Hematopoietic multipotent progenitor cell treated with erythropoietin and hydrocortisone succinate and interleukin-3 and kit ligand, for 8 days (in vitro differentiated cells): ENCODE data around the gene PTPN13.

ENCODE experiments used
- DNase-seq: peaks from one replicate; pipeline ENCODE4 v3.0.0-alpha.2; 2015

Gene PTPN13

DNA sequence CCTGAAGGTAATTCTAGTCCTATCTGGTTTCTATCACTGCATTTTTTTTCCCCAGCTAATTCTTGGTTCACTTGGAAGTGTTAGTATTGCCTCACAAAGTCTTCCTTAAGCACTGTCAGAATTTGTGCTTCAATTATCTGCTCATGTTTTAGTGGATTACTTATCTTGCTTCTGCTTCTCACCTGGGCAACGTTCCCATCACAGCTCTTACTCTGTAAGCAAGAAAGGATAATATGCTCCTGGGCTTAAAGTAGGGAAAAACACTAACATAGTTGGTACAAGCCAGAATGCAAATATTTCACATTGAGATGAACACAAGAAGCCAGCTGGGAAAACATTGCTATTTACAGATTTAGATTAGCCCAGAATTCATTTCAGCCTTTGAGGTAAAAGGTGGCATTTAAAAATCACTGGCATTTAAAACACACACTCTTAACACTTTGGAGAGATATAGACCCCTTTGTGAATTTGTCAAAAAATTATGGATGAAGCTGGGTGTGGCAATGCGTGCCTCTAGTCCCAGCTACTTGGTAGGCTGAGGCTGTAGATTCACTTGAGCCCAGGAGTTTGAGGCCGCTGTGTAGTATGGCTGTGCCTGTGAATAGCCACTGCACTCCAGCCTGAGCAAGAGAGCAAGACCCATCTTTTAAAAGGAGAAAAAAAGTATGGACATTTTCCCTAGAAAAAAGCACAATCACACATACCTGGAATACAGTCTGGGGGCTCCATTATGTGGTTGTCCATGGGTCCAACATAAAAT, 6.6 kb upstream of the PTPN13 start:
- DNase-seq, result no peak

DNA sequence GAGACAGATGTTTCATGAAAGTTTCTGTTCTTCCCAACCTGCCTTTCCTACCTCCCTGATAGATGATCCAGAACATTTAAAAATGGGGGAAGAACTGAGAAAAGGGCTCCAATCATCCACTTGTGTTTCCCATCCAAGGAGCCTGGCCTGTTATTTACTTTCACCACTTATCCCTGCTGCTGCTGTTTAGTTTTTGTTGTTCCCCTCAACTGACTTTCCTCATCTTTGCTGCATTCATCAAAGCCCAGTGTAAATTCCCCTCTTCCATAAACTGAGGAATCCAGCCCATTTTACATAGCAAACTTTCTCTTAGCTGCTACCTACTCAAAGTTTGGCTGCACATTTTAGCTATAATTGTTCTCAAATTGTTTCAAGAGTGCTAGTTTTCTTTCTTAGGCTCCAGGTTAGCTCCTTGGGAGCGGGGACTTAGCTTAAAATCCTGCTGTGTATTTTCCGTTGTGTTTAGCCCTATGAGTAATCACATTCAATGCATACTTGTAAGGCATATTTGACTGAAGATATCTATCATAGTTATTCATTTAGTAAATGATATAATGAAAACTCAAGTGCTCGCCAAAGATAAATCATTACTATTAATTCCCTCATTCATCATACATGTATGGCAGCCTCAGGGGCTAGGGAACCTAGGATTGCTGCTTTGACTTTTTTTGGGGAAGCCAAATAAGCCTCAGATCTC, 1.4 kb upstream of the PTPN13 start:
- no peak for DNase-seq

DNA sequence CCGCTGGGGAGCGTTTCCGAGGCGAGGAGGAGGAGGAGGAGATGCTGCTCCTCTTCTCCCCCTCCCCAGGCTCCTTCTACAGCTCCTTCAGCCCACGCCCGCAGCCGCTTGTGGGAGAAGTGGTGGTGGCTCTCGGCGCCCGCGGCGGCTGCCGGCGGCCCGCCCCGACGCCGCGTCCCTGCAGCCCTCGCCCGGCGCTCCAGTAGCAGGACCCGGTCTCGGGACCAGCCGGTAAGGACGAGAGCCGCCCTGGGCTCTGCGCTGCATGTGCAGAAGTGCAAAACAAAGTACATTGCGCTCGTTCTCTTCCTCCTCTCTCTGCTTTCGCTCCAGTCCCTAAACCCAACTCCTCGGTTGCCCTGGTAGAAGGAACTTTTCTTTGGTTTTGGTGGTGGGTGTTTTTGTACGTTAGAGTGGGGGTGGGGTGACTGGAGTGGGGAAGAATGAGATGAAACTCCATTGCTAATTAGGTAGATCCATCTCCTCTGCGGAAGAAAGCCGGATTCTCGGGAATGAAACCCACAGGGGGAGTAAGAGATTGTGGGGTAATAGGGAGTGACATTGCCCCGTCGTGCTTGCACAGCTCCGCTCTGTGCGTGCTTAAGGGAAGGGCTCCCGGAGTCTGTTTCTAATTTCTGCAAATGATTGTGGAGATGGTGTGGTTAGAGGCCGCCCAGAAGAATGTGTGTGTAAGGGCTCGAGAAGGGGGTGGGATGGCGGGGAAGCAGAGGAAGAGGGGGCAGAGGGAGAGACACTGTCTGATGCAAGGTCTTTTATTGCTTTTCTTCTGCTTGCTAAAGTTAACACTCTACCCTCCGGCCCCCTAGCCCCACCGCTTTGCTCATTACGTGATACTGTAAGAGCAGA, 677 bp downstream of the PTPN13 start:
- peak; percentile 21 for DNase-seq

DNA sequence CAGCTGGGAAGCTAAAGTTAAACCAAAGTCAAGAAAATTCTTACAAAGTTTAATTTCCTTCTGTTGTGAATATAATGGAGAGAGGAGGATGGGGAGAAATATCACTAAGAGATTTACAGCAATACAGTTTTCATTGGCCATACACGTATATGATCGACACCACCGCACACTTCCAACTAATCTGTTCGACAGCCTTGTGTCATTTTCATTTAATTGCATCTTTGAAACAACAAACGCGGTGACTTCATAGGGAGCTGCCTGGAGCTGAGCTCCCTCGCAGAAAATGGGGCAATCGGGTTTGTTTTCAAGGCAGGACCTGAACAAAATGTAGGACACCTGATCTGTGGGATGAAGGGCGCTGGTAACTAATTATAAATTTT, 1.3 kb downstream of the PTPN13 start:
- DNase-seq, result no peak

DNA sequence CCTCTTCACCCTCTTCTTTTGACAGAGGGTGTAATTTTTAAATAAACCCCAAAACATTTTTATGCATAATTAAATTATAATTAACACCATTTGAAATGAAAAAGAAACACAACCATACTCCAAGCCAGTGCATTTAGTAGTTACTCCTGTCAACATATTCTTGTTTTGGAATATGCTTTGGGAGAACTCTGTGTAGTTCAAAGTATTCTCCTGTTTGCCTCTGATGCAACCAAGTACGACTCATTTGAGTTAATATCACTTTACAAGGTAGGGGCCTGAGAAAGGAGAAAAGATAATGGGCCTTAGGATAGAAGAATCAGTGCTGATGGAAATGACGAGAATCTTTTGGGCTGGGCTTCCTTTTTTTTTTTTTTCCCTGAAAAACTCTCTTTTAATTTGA, 2.7 kb downstream of the PTPN13 start:
- no peak for DNase-seq

DNA sequence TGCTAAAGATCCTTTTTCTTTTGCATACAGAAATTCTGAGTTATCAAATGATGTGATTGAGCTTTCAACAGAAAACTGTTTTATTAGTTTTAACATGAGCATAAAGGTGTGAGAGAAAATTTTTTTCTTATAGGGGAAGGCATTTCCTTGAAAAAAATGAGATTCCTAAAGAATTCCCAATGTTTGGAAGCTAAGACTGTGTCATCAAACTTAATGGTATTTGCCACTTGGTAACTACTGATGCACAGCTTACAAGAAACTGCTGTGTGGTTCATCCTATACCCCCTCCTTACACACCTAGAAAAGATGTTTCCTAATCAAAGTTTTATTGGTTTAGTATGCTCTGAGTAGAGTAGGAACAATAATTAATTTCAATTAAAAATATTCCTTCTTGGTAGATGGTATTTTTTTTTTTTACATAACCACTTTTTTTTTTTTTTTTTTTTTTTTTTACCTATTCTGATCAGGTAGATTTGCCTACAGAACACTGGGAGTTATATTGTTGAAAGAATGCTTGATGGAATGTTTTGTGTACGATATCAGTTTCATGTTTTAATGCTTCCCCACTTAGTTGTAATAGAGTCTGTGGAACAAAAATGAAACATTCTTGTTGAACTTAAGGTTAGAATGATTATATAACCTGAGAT, 6.0 kb downstream of the PTPN13 start:
- no peak for DNase-seq

DNA sequence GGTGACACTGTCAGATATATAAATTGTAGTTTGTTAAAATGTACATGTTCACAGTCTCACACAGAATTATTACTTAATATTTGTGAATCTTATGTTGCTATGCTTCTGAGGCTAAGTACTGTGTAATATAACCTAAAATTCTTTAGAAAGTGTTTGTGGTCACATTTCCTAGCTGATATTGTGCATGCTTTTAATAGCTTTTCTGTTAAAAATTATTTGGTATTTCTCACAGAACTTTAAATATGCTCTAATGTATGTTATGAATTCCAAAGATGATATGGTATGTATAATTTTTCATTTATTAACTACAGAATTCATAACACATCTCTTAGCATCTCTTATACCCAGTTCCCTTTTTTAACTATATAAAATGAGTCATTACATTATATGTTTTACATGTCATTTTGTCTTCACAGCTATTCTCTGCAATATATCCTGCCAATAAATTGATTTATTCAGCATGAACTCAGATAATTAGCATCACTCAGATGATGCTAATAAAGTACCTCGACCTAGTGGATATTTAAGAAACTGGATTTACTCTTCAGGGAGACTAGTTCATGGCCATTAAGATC, 9.3 kb downstream of the PTPN13 start:
- DNase-seq, result no peak

DNA sequence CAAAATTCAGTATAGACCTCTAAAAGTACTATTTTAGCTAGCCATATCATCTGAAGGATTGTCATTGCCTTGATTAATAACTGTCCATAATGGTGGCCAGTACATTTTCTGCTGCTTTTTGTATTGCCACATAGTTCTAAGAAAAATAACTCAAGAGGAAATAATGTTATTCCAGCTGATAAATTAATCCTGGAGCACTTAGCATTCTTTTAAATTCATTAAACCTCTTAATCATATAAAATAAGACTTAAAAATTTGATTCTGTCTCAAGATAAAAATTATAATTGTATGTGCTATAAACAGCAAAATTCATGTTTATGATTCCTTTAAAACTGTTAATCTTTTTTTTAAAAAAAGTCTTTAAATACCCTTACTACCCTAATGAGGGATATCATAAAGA, 12.7 kb downstream of the PTPN13 start:
- DNase-seq, result no peak

DNA sequence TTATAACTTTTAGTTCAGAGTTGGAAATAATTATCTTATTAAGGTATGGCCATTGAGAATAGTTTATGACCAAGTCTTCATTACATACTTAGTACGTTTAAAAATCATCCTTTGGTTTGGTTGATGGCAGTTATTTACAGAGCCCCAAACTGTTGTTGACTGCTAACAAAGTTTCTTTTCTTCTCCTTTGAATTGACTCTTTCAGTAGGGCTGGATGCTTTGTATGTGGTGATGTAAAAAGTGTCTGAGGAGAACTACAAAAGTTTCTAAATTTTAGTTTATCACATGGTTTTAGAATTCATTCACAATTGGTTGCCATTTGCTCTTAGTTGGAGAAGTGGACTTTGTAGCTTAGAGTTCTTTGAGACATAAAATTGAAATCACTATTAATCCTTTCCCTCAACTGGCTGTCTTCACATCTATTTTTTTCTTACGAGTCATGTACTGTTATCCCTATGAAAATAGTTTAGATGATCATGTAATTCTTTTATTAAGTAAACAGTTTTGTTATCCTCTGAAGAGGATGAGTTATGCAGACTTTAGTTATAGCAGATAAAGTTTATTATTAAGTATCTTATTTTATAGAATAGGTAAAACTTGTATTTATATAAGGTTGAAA, 14.8 kb downstream of the PTPN13 start:
- DNase-seq, result no peak

DNA sequence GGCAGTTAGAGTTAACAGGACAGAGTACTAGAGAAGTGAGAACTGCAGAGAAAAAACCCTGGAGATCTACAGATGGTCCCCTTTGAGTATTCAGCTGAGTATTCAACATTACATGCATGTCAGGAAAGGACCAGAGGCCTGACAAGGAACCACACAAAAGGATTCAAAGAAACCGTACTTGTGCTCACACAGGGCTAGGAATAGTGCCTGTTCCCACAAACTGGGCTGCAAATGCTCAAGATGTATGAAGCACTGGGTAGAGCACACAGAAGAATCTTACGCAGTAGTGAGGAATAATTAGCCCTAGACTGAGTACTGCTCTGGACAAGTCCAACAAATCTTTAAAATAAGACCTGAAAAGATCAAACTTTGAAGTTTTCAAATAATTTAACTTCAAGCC, 17.6 kb downstream of the PTPN13 start:
- no peak for DNase-seq

DNA sequence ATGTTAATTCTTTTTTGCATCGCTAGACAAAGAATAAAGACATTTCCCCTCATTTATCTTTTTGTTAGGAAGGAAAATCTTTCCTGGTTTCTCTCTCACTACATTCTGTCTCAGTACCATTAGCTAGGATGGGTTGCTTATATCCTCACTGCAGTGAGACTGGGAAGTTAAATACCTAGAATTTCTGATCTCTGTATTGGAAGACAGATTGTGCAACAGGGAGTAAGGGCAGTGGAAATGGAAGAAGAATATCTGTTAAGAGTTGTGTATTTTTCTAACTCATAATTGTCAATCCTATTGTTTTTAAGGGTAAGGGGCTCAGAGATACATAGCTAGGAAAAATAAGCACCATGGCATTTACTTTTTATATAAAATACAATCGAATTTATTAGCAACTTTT, 19.6 kb downstream of the PTPN13 start:
- no peak for DNase-seq

DNA sequence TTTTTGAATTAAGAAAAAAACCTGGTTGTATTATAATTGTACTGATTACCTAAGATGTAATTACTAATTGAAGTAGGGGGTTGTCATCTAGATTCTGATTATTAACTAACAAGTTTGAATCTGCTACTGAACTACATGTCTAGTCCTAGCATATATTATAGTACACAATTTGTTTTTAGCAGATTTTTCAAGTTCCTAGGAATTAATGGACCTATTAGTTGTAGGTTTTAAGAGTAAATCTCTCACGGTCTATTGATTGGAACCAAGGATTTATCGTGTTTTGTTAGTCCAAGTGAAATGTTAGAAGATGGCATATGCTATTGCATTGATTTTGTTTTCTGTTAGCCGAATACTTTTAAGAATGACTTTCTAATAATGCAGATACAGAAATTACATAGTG, 20.8 kb downstream of the PTPN13 start:
- DNase-seq, result no peak

DNA sequence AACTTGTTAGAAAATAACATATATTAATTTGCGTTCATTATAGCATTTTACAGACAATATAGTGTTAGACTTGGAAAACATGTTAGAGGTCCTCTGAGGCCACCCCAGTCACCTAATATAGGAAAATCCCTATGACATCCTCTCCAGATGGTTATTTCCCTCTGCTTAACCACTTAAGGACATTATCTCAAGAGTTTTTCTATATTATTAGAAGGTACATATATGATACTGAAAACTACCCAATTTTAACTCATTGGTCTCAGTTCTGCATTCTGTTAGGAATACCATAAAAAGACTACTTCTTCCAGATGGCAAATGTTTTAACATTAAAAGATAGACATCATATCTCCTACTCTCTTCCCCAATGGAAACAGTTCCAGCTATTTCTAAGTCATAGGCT, 21.4 kb downstream of the PTPN13 start:
- no peak for DNase-seq

DNA sequence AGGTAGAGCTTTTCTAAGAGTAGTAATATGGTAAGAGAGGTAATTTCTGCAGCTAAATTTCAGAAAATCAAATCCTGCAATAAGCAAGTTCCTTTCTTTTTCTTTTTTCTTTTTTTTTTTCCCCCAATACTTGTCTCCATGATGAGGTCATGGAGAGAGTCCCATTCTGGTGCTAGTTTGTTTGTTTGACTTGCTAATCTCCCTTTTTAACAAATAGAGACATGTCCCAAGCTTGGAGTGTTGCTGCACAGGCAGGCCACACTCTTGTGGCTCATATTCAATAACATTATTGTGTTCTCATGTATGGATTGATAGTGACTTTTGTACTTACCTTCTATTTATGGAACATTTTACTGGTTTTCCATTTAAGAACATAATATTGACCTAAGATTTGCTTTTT, 25.5 kb downstream of the PTPN13 start:
- DNase-seq, result no peak

DNA sequence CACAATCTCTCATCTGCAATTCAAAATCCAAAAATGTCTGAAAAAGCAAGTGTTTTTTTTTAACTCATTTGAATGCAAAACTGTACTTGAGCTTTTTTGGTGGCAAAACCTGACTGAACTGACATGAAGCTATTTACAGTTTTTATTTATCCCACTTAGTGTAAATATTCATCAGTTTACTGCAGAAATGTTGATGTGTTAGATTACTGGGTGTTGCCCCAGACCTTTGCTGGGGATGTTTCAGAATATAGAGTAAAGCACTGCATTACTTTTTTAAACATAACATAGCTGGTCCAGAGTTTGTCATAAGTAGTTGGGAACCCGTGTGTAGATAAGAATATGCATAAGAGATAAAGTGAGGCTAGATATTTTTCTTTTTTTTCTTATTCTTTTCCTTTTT, 27.3 kb downstream of the PTPN13 start:
- DNase-seq, result no peak

DNA sequence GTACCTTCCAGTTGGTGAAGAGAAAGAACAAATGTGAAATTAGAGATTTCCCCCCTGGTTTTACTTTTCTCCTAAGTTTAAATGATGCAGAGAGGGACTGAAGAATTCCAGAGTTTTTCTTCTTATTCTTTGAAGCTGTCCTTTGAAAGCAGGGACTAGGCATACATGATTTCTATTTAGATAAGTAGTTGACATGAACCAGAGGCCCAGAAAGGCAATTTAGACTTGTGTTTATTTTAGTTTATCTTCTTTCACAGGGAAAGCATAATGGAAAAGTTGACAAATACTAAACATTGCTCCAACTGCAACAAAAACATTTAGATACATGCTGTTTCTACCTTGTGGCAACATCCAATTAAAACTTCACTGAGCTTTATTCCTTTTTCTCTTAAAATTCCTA, 32.0 kb downstream of the PTPN13 start:
- DNase-seq, result no peak

DNA sequence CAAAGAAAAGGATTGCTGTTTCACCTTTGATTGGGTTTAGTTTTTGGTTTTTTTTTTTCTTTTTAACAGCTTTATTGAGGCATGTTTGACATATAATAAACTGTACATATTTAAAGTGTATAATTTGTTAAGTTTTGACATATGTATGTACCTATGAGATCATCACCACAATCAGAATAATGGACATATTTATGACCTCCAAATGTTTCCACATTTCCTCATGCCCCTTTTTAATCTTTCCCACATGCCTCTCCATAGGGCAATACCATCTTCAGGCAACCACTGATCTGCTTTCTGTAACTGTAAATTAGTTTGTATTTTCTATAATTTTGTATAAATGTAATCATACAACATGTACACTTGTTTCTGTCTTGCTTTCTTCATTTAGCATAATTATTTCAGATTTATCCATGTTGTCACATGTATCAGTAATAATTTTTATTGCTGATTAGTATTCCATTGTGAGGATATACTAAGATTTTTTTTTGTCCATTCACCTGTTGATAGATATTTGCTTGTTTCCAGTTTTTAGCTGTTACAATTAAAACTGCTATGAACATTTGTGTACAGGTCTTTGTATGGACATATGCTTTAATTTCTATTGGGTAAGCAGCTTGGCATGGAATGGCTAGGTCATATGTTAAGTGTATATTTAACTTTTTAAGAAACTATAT, 33.5 kb downstream of the PTPN13 start:
- DNase-seq, result no peak

DNA sequence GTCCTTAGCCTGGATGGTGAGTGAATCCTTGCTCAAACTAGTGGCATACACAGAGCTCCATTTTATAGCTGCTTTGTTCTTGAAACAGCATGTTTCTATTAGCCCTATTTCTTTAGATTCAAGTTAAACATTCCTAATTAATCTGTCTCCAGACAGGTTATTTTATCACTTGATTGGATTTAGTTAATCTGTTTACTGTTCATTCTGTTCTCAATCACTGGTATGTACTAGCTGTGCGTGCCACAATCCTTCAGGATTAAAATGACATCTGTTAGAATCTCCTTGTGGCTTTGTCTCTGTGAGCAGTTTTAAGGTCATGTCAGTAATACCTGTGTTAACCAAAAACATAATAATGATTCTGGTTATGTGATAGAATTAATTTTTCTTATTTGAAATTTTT, 36.5 kb downstream of the PTPN13 start:
- DNase-seq, result no peak

DNA sequence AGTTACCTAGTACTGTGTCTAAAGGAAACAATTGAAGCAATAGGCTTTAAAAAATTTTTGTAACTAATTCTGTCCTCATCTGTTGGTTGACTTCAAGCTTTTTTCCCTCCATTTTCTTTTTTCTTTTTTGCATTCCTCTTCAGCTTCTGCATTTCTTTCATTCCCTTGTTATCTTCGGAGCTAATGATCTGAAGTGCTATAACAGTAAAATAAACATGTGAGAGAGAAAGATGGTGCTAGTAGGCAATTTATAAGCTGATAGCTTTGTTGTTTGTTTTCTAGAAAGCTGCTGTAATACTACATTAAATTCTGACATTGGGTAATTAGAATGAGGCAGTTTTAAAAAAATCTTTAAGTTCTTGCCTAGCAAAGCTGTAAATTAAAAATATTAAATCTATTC, 37.1 kb downstream of the PTPN13 start:
- no peak for DNase-seq

DNA sequence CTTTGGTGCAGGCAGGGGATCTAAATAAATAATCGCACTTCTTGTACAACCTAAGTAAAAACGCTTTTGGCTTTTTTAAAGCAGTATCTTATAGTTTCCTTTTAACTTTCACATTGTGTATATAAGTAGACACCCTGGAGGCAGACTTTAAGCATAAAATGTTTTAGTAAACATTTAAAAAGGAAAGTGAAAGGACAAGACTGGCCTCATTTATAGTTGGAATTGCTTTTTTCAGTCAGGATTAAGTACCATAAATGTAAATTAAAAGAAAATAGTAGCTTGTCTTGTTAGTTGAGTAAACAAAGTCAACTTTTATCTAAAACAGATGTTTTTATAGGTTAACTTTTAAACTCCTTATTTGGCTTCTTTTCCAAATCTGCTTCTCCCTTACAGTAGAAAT, 39.7 kb downstream of the PTPN13 start:
- no peak for DNase-seq

DNA sequence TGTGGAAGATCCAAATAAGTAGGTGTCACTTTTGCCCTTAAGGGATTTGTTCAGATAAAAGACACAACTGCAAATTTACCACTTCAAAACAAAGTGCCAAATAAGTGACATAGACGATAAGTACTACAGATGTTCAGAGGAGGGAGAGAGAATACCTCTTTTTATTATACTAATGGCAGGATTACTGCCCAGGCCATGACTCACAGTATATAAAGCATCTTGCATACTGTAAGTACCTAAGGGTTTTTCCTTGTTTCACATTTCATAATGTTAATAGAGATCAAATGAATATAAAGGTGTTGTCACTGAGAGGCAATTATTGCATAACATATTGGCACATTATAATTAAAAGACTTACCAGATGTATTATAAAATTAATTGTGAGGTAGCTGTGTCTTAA, 46.4 kb downstream of the PTPN13 start:
- no peak for DNase-seq

DNA sequence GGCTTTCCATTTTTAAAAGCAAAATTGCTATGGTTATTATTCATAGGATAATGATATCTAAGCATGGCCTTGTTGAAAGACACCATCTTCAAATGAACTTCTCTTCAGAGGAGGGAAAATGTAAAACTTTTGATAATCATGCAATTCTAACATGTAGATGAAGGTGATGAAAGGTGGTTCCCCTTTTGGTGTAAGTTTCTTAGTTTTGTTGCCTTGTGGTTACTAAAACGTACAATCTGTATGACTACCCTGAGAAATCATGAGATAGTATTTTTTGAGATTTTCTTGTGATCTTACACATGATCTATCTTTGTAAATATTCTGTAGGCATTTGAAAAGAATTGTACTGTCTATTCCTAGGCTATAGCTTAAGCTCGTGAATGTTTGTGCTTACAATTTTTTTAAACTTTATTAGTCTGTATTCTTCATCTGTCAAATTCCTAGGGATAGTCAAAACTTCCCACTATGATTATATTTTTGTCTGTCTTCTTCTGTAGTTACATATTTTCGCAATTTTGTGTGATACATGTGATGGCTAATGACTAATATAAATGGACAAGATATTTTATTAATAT, 47.5 kb downstream of the PTPN13 start:
- DNase-seq, result no peak
